ENCODE results near the gene UNC5B.

The UNC5B gene

GRCh38 chr10:71269301-71270288, 57.2 kb downstream of the UNC5B start:
- no peak overlapping the region for H4K12ac ChIP-seq (ENCODE audit: low read depth, low read length)
- no peak overlapping the region for H3K9ac ChIP-seq (ENCODE audit: low read length)
- peak overlapping the region; percentile 14 for H4K8ac ChIP-seq (ENCODE audit: low read depth, low read length)
- peaks cover 4 to 15% of the 10 kb centered on the region in 2 experiments for H3K36me3 ChIP-seq (ENCODE audit: control insufficient read depth in 1 of 2, insufficient read depth in 2 of 2, low read length in 2 of 2)
- H3K18ac ChIP-seq (ENCODE audit: low read length) = no peak overlapping the region
- H3K4me1 ChIP-seq (ENCODE audit: control insufficient read depth in 1 of 2, insufficient read depth in 2 of 2, low read length in 2 of 2) = peaks cover 32 to 51% of the 10 kb centered on the region in 2 experiments
- no peak overlapping the region for H2BK120ac ChIP-seq (ENCODE audit: insufficient read depth, low read length, poor library complexity)
- H3K27ac ChIP-seq (ENCODE audit: low read depth, low read length) = peak overlapping the region; percentile 60
- H3K79me2 ChIP-seq (ENCODE audit: control insufficient read depth, insufficient read depth, low read length, poor library complexity) = peaks cover 9% of the 10 kb centered on the region
- H3K79me1 ChIP-seq (ENCODE audit: low read length) = peaks cover 18% of the 10 kb centered on the region
- H3K9me3 ChIP-seq (ENCODE audit: insufficient read depth, low read depth, low read length) = no peaks in the 10 kb centered on the region
- no peak overlapping the region for H3K4ac ChIP-seq (ENCODE audit: low read depth, low read length)
- H3K4me3 ChIP-seq (ENCODE audit: low read depth, low read length) = no peak overlapping the region
- peak overlapping the region; percentile 23 for H4K91ac ChIP-seq (ENCODE audit: low read depth, low read length)
- H3K14ac ChIP-seq (ENCODE audit: low read length) = no peak overlapping the region
- no peak overlapping the region for H3K4me2 ChIP-seq (ENCODE audit: low read length)
- H2BK5ac ChIP-seq (ENCODE audit: low read depth, low read length, poor library complexity) = no peak overlapping the region
- no peak overlapping the region for H2BK12ac ChIP-seq (ENCODE audit: low read length)
- H2AK5ac ChIP-seq (ENCODE audit: low read length) = no peak overlapping the region
- H3K23ac ChIP-seq (ENCODE audit: low read length) = no peak overlapping the region
- no peak for DNase-seq
- H2AFZ ChIP-seq (ENCODE audit: insufficient read depth, low read length, poor library complexity) = no peak overlapping the region
- no CpG with 5 or more reads among the region's 11 CpGs for WGBS (ENCODE audit: extremely low coverage, insufficient coverage, insufficient read length)
- H3K27me3 ChIP-seq (ENCODE audit: insufficient read depth, low read length) = no peaks in the 10 kb centered on the region

DNA sequence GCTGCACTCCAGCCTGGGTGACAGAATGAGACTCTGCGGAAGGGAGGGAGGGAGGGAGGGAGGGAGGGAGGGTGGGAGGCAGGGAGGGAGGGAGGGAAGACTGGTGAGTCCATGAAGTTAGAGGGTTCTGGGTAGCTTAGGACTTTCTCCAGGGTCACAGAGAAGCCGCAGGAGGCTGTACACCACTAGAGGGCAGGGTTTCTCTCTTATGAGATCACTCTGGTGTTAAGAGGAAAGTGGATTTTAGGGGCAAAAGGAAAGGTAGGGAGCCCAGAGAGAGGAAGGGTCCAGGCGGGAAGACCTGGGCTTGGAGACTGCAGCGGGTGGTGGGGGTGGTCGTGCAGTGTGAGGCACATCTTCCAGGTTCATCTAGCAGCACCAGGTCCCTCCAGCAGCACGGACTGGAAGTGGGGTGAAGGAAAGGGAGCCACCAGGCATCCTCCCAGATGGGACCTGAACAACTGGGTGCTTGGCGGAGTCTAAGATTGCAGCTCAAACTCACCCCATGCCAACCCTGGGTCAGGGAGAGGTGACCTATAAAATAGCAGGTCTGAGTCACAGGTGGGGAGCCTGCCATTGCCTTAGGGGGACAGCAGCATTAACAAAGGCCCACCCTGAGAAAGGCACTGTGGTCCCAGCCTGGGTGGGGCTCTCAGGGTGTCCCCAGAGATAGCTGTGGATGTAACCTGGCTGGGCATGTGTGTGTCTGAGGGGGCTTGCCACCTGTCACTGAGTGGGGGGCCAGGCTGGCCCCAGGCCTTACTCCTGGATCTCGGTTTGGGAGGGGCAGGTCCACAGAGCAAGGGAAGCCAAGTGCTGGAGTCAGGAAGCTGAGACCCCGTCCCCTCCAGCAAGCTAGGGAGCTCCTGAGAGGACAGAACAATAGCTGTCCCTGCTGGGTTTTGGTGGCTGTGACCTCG, 58.2 kb downstream of the UNC5B start:
- Histone ChIP-seq H3K9ac (ENCODE audit: low read length) (no peak overlapping the region), H4K8ac (ENCODE audit: low read depth, low read length) (no peak overlapping the region), H2BK12ac (ENCODE audit: low read length) (peak overlapping the region; percentile 17), H3K4me1 (ENCODE audit: control insufficient read depth in 1 of 2, insufficient read depth in 2 of 2, low read length in 2 of 2) (peaks cover 27 to 44% of the 10 kb centered on the region in 2 experiments), H3K27ac (ENCODE audit: low read depth, low read length) (no peak overlapping the region), H3K4me3 (ENCODE audit: low read depth, low read length) (no peak overlapping the region), H3K14ac (ENCODE audit: low read length) (no peak overlapping the region), H2BK5ac (ENCODE audit: low read depth, low read length, poor library complexity) (no peak overlapping the region), H3K36me3 (ENCODE audit: control insufficient read depth in 1 of 2, insufficient read depth in 2 of 2, low read length in 2 of 2) (peaks cover 4 to 15% of the 10 kb centered on the region in 2 experiments), H2AK5ac (ENCODE audit: low read length) (no peak overlapping the region), H4K12ac (ENCODE audit: low read depth, low read length) (no peak overlapping the region), H3K79me1 (ENCODE audit: low read length) (peaks cover 12% of the 10 kb centered on the region), H3K79me2 (ENCODE audit: control insufficient read depth, insufficient read depth, low read length, poor library complexity) (peaks cover 8% of the 10 kb centered on the region), H3K9me3 (ENCODE audit: insufficient read depth, low read depth, low read length) (no peaks in the 10 kb centered on the region), H3K27me3 (ENCODE audit: insufficient read depth, low read length) (no peaks in the 10 kb centered on the region), H4K91ac (ENCODE audit: low read depth, low read length) (no peak overlapping the region), H3K18ac (ENCODE audit: low read length) (peak overlapping the region; percentile 75), H2AFZ (ENCODE audit: insufficient read depth, low read length, poor library complexity) (no peak overlapping the region), H3K4ac (ENCODE audit: low read depth, low read length) (peak overlapping the region; percentile 32), H3K4me2 (ENCODE audit: low read length) (no peak overlapping the region), H3K23ac (ENCODE audit: low read length) (no peak overlapping the region), H2BK120ac (ENCODE audit: insufficient read depth, low read length, poor library complexity) (peak overlapping the region; percentile 34)
- WGBS (ENCODE audit: extremely low coverage, insufficient coverage, insufficient read length) = no CpG with 5 or more reads among the region's 10 CpGs
- DNase-seq = peak; percentile 38 to 63

DNA sequence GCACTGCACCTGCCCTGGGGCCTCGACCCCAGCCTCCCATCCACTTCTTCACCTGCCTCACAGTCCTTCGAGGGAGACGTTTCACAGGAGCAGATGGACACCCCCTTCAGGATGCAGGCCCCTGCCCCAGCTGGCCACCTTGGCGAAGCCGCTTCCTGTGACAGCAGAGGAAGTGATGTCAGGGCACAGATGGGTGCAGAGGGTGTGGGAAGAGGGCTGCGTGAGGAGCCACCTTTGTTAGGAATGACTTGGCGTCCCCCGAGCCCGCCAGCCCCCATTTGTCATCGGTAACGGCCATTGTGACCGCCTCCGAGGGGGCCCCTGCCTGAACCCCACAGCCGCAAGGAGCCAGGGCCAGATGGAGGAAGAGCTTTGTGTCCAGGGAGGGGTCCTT, 59.3 kb downstream of the UNC5B start:
- H3K27me3 ChIP-seq (ENCODE audit: insufficient read depth, low read length) = no peaks in the 10 kb centered on the region
- no peak overlapping the region for H2BK5ac ChIP-seq (ENCODE audit: low read depth, low read length, poor library complexity)
- H3K36me3 ChIP-seq (ENCODE audit: control insufficient read depth in 1 of 2, insufficient read depth in 2 of 2, low read length in 2 of 2) = peaks cover 4 to 15% of the 10 kb centered on the region in 2 experiments
- H2BK120ac ChIP-seq (ENCODE audit: insufficient read depth, low read length, poor library complexity) = no peak overlapping the region
- no peaks in the 10 kb centered on the region for H3K9me3 ChIP-seq (ENCODE audit: insufficient read depth, low read depth, low read length)
- H3K23ac ChIP-seq (ENCODE audit: low read length) = no peak overlapping the region
- H3K79me1 ChIP-seq (ENCODE audit: low read length) = peaks cover 8% of the 10 kb centered on the region
- H2AFZ ChIP-seq (ENCODE audit: insufficient read depth, low read length, poor library complexity) = no peak overlapping the region
- WGBS (ENCODE audit: extremely low coverage, insufficient coverage, insufficient read length) = no CpG with 5 or more reads among the region's 14 CpGs
- no peak overlapping the region for H3K27ac ChIP-seq (ENCODE audit: low read depth, low read length)
- H2BK12ac ChIP-seq (ENCODE audit: low read length) = no peak overlapping the region
- DNase-seq = no peak
- H2AK5ac ChIP-seq (ENCODE audit: low read length) = no peak overlapping the region
- no peak overlapping the region for H4K91ac ChIP-seq (ENCODE audit: low read depth, low read length)
- H3K79me2 ChIP-seq (ENCODE audit: control insufficient read depth, insufficient read depth, low read length, poor library complexity) = peaks cover 6% of the 10 kb centered on the region
- peak overlapping the region; percentile 12 for H3K18ac ChIP-seq (ENCODE audit: low read length)
- H3K4me2 ChIP-seq (ENCODE audit: low read length) = no peak overlapping the region
- no peak overlapping the region for H4K12ac ChIP-seq (ENCODE audit: low read depth, low read length)
- H3K14ac ChIP-seq (ENCODE audit: low read length) = no peak overlapping the region
- H3K4me1 ChIP-seq (ENCODE audit: control insufficient read depth in 1 of 2, insufficient read depth in 2 of 2, low read length in 2 of 2) = peaks cover 16 to 33% of the 10 kb centered on the region in 2 experiments
- no peak overlapping the region for H4K8ac ChIP-seq (ENCODE audit: low read depth, low read length)
- H3K4ac ChIP-seq (ENCODE audit: low read depth, low read length) = no peak overlapping the region
- H3K4me3 ChIP-seq (ENCODE audit: low read depth, low read length) = no peak overlapping the region
- no peak overlapping the region for H3K9ac ChIP-seq (ENCODE audit: low read length)

GRCh38 chr10:71272056-71272771, 59.8 kb downstream of the UNC5B start:
- Histone ChIP-seq H4K91ac (ENCODE audit: low read depth, low read length) (no peak overlapping the region), H3K9me3 (ENCODE audit: insufficient read depth, low read depth, low read length) (peaks cover under 1% of the 10 kb centered on the region), H3K14ac (ENCODE audit: low read length) (no peak overlapping the region), H3K4me2 (ENCODE audit: low read length) (no peak overlapping the region), H4K8ac (ENCODE audit: low read depth, low read length) (no peak overlapping the region), H3K79me1 (ENCODE audit: low read length) (peaks cover 8% of the 10 kb centered on the region), H3K27me3 (ENCODE audit: insufficient read depth, low read length) (no peaks in the 10 kb centered on the region), H2AK5ac (ENCODE audit: low read length) (no peak overlapping the region), H2BK120ac (ENCODE audit: insufficient read depth, low read length, poor library complexity) (no peak overlapping the region), H4K12ac (ENCODE audit: low read depth, low read length) (no peak overlapping the region), H3K9ac (ENCODE audit: low read length) (no peak overlapping the region), H3K27ac (ENCODE audit: low read depth, low read length) (no peak overlapping the region), H2BK12ac (ENCODE audit: low read length) (no peak overlapping the region), H2AFZ (ENCODE audit: insufficient read depth, low read length, poor library complexity) (no peak overlapping the region), H3K23ac (ENCODE audit: low read length) (no peak overlapping the region), H3K4ac (ENCODE audit: low read depth, low read length) (peak overlapping the region; percentile 20), H3K36me3 (ENCODE audit: control insufficient read depth in 1 of 2, insufficient read depth in 2 of 2, low read length in 2 of 2) (peaks cover 4 to 15% of the 10 kb centered on the region in 2 experiments), H3K18ac (ENCODE audit: low read length) (peak overlapping the region; percentile 12), H3K4me3 (ENCODE audit: low read depth, low read length) (no peak overlapping the region), H3K79me2 (ENCODE audit: control insufficient read depth, insufficient read depth, low read length, poor library complexity) (peaks cover 6% of the 10 kb centered on the region), H2BK5ac (ENCODE audit: low read depth, low read length, poor library complexity) (no peak overlapping the region), H3K4me1 (ENCODE audit: control insufficient read depth in 1 of 2, insufficient read depth in 2 of 2, low read length in 2 of 2) (peaks cover 16 to 32% of the 10 kb centered on the region in 2 experiments)
- no CpG with 5 or more reads among the region's 15 CpGs for WGBS (ENCODE audit: extremely low coverage, insufficient coverage, insufficient read length)
- DNase-seq = no peak
